ELF-1 (cell line): ENCODE measurements around the gene PIK3R1.

ENCODE experiments used
- DNase-seq: peaks from one replicate; pipeline ENCODE4 v3.0.0-alpha.2; 2016; ENCODE audit warnings: low read depth, low spot score

The PIK3R1 gene

DNA sequence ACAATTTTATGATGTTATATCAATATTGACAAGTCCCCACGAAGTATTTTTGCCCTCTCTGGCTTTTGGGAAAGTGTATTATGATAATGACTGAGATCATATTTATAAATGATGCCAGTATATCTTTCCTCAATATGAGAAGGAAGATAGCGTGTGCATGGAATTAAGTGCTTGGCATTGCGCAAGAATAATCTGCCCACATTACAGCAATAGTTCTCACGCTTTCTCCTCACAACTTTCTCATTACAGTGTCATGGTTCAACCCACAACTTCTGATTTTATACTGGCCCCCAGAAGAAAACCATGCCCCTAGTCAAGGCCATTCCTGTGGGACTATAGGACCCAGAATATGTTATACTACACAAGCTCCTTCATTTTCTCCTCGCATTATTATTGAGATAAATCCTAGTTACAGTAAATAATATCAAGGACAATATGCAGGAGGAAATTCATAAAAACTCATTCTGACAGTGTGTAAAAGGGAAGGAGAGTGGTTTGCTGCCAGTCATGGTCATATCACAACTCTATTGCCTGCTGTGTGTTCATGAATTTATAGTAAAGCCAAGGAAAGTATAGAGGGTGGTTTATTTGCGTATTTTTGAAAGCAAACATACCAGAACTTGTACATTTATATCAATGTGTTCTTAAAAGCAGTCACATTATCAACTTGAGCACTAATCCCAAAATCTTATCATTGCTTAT lies 114.1 kb downstream of the PIK3R1 start:
- no peak for DNase-seq

DNA sequence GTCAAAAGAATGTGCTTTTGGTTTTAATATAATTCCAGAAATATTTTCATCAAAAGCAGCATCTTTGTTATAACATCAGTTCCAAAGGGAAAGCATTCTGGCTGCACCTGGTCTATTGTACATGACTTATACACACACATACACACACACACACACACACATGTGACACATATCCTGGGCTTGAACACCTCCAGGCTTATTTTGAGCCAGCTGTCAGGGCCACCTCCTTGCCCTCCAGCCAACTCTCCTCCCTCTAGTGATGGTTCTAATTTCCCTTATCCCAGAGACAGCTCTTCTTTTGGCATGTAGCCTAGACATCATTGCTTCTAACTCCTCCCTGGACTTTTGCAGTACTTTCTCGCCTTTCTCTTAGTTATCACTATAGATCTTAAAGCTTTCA lies 115.0 kb downstream of the PIK3R1 start:
- DNase-seq: no peak

DNA sequence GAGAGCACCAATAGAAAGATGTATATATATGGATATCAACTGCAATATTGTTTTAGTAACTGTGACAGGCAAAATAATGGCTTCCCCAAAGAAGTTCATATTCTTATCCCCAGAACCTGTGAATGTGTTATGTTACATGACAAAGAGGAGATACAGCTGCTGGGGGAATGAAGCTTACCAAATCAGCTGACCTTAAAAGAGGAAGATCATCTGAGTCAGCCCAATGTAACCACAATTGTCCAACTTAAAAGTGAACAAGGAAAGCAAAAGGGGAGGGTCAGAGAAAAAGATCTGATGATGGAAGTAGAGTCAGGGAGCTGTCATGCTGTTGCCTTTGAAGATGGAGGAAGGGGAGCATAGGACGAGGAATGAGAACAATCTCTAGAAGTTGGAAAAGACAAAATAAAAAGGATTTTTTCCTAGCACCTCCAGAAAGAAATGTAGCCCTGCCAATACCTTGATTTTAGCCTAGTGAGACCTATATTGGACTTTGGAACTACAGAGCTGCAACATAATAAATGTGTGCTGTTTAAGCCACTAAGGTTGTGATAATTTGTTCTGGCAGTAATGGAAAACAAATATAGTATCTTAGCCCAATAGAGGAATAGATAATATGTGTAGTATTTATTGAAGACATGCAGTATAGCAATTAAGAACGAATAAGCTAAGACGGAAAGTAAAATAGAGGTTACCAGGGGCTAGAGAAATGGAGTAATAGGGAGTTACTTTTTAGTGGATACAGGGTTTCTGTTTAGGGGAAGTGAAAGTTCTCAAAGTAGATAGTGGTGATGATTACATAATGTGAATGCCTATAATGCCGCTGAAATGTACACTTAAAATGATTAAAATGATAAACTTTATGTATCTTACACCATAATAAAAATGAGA lies 115.9 kb downstream of the PIK3R1 start:
- DNase-seq: no peak

DNA sequence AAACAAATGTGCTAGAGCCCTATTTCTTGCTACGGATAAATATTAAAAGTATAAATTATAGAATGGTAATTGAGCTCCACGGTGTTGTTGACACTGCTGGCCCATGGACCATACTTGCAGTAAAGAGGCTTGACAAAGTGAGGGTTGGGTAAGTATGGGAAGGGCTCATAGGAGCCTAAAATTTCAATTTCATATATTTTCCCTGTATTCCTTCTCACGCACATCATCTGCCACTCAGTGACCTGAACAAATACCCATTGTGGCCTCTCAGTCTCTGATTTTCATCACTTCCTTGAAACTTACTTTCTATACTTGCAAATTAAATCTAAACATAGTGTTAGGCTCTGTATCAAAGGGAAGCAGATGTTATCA lies 116.5 kb downstream of the PIK3R1 start:
- DNase-seq: no peak

DNA sequence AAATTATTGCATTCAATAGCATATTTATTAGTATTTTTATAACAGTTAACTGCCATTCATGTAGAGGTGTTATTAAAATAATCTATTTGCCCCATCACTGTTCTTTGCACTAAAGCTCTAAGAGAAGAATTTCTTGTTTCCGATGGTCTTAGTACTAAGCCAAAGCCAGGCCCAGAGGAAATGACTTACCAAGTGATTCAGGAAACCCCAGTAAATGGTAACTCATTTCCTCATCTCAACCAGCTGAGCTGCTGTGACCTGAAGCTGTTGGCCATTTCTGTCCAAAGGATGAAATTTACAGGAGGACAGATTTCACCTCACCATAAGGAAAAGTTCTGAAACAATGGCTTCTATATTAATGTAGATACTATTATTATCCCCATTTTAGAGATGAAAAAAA lies 117.0 kb downstream of the PIK3R1 start:
- no peak for DNase-seq

DNA sequence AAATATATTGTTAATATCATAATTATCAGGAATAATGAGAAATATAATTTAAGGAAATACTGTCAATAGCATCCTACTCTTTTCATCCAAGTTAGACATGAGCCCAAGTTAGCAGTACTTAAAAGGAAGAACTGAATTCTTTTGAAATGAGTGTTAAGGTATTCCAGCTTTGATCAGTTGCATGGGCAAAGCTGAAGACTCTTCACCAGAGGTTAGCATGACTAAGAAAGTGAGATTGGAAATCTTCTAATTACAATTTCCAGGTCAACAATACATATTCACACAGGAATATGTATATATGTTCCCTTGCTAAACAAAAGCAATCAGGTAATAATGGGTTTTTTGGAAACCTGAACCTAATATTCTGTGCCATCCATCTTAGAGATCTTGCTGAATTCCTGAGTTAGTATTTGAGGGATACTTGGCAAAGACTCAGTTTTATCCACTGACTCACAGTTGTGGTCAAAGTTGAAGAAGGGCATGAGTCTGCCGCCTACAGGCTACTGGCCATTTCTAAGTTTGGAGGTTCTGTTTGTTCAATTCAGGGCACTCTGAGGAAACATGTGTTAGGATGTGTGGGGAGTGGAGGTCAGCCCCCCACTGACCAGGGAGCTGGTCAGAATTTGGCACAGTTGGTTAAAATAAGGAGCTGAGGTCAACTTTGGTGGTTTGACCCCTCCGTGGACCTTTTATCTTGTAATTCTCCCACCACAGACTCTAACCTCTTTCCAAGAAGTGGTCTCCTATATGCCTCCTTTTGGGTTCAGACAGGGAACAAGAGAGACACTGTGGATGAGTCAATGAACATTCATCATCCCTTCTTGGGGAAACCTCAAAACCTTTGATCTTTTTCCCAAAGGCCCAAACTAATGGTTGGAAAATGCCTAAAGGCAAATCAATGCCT lies 118.3 kb downstream of the PIK3R1 start:
- DNase-seq: no peak

DNA sequence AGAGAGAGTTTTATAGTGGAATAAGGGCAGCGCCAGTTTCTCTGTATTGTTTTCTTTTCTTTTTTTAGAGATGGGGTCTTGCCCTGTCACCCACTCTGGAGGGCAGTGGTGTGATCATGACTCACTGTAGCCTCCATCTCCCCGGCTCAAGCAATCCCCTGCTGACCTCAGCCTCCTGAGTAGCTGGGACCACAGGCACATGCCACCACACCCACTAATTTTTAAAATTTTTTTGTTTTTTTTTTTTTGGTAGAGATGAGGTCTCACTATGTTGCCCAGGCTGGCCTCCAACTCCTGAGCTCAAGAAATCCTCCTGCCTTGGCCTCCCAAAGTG lies 119.0 kb downstream of the PIK3R1 start:
- DNase-seq: no peak

DNA sequence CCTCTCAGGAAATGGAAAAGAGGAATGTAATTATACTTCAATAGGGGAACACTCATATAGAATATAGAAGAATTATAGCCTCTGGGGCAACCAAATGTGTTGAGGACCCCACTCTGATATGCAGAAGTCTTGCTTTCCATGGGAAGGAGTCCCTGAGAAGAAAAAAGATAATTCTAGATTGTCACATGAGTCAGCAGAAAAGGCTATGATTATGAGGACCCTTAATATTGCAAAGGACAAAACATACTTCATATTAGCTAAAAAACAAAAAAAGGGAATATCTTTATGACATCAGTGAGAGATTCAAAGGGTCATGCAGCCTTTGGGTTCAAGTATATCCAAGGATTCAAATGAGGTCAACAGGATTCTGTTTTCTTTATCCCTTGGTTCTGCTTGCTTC lies 119.5 kb downstream of the PIK3R1 start:
- no peak for DNase-seq

DNA sequence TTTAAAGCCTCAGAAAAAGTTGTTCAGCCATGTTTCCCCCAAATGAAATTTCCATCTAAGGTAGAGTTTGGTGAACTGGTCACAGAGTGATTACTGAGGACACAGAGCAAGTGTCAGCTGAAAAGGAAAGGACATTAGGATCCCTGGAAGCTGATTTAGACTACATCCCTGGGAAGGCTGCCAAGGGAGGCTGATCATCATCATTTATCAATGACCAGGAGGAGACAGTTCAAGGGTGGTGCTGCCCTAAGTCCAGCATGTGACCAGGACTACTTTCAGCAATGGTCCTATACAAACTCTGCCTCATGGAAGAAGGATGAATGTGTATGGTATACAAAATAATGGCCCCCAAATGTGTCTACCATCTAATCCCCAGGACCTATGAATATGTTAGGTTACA lies 120.6 kb downstream of the PIK3R1 start:
- DNase-seq: no peak

DNA sequence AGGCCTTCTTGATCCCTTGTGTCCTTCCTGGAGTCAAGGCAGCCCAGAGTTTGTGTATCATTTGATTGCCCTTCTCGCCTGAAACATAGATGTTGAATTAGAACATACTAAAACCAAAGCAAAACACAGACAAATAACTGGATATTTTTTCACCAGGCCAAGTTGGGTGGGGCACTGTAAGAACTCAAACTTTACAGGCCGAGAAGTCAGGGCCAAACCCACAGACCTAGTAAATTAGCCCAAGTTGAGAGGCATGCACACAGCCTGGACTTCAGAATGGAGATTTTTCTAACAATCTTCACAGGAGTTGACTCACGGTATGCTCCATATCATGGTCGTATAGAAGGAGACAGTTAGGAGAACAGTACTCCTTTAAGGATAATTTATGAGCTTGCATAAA lies 121.7 kb downstream of the PIK3R1 start:
- DNase-seq: no peak

DNA sequence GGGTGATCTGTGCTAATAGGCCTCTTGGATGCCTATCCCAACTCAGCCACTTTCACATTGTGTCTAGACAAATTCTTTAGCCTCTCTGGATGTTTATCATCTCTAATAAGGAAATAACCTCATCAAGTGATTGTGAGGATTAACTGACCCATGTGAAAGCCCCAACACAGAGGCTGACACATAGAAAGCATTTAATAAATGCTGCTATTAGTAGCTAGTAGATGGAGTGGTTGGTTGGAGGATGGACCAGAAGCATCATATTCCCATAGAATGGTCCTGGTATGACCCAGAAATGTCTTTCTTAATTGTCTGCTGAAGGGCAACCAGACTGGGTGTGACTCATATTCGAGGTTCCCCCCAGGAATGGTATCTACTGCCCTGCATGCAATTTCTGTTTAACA lies 124.4 kb downstream of the PIK3R1 start:
- DNase-seq: no peak

DNA sequence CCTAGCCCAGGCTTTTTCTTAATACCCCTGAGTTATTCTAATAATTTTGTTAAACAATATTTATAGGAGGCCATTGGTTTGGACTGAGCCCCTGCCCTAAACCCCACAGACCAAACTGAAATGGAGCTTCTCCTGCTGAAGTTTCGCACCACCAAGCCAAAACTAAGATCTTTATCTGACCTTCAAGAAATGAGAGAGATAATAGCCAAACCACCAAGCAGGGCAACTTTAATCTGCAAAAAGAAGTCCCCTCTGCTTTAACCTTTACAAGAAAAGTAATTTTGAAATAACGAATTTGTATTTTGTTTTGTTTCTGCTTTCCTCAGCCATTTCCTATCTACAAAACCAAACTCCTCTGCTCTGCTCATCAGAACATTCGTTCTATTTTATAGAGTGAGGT lies 125.5 kb downstream of the PIK3R1 start:
- DNase-seq: no peak

DNA sequence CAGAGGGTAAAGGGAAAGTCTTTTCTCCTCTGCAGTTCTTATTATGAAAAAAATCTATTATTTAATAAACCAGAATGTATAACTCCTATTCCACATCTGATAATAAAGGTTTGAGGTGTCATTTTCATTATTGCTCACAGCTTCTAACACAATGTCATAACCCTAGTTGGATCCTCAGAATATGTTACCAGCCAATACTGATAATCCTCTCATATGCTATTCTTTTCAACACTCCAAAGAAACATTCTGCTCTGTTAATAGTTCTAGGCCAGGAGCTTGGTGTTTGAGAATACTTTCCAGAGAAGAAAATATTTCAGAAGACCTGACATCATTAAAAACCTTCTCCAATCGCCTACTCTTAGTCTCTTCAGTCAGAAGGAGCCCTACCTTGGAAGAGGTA lies 127.1 kb downstream of the PIK3R1 start:
- DNase-seq: no peak

DNA sequence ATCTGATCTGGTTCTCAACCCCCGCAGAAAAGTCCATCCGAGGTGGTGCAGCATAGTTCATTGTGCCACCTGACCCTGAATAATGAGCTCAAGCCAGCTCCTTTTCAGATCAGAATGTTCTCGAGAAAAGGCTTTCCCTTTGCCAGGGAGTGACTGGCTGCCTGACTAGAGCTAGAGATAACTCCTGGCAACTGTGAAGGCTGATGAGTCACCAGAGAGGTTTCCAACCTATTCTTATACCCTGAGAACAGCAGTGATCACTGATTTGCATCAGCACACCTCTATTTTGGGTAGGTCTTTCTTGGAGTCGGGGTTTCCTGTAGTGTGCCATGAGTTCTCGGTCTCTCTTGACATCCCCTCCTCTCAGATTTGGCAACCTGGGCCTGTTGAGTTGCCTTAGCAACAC lies 127.9 kb downstream of the PIK3R1 start:
- peak; percentile 10 for DNase-seq

DNA sequence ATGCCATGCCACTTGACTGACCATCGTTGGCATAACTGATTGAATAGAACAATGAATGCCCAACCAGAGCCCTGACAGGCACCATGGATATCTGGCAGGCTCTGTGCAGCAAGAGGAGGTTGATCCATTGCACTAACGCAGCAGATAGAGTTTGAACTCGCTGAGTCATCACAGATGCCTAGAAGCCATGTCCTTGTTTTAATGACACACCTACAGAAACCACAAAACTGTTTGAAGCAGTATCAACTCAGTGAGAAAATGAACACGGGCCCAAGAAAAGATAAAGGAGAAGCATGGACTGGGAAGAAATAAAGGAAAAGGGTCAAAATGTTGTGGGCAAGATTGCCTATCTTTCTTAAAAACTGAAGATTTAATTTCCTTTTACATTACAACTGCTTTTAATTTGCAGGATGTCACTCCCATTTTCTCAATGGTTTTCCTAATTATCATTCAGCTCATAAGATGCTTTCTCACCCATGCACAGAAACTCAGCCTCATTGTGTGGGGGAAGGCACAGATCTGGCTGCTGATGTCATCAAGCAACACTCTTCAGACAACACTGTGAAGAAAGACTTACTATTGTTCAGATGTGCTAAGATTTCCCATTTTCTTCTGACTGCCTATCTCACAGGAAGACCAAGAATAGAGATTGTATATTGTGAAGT lies 129.0 kb downstream of the PIK3R1 start:
- no peak for DNase-seq

DNA sequence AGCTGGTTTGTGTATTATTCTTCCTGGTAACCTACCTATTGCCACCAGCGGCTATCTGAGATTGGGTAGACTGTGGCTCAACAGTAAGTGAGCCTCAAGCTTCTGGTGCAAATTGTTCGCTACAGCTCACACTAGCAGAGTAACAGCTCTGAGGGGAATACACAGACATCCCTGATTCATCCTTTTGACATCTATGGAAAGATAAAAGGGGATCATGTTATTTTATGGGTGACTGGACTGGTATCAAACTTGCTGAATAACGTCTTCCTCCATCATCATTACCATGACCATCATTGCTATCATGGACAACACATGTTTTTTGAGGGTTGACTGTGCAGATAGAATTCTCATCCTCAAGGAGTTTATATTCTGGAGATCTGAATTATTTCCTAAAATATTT lies 129.6 kb downstream of the PIK3R1 start:
- DNase-seq: no peak

DNA sequence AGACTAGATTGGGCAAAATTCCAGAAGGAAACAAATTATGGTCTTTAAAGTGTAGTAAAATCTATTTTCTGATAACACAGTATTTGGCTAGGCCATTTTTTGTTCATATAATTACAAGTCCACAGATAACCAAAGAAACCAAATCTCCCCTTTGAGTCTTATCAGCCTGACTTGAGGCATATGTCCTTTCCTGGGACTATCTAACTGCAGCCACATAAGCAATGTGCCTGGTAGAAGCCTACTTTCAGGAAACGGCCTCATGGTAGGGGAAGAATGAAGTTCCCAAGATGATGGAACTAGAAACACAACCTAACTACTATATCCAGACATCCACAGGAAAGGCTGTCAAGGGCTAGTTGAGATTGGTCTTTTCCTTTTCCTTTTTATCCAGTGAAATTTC lies 130.0 kb downstream of the PIK3R1 start:
- DNase-seq: no peak

DNA sequence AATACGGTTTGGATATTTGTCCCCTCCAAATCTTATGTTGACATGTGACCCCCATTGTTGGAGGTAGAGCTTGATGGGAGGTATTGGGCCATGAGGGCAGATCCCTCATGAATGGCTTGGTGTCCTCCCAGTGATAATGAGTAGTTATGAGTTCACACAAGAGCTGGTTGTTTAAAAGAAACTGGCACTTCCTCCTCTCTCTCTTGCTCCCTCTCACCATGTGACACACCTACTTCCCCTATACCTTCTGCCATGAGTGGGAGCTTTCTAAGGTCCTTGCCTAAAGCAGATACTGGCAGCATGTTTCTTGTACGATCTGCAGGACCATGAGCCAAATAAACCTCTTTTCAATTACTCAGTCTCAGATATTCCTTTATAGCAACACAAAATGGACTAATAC lies 132.0 kb downstream of the PIK3R1 start:
- DNase-seq: no peak

DNA sequence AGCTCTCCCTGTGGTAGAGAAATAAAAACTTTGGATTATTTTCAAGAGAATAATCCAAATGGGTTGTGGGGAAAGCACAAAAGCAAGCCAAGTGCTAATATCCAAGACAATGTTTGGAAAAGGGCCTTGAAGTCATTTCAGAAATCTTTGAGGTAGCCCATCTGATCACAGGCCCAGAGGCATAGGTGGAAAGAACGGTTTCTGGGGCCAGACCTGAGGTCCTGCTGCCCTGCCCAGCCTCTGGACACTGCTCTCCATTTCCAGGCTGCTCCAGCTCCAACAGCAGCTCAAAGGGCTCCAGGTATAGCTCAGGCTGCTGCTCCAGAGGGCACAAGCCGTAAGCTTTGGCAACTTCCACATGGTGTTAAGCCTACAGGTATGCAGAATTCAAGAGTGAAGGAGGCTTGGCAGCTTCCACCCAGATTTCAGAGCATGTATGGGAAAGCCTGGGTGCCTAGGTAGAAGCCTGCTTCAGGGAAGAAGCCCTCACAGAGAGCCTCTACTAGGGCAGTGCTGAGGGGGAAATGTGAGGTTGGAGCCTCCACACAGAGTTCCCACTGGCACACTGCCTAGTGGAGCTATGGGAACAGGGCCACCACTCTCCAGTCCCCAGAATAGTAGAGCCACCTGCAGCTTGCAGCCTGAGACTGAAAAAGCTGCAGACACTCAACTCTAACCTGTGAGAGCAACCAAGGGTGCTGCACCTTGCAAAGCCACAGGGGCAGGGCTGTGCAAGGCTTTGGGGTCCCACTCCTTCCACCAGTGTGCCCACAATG lies 133.1 kb downstream of the PIK3R1 start:
- DNase-seq: no peak

DNA sequence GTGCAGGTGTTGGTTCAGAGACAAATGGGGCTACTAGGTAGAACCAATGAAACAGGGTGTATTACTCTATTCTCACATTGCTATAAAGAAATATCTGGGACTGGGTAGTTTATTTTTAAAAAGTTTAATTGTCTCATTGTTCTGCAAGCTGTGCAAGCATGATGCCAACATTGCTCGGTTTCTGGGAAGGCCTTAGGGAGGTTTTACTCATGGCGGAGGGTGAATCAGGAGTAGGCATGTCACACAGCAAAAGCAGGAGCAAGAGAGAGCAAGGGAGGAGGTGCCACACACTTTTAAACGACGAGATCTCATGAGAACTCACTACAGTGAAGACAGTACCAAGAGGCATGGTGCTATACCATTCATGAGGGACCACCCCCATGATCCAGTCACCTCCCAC lies 134.6 kb downstream of the PIK3R1 start:
- no peak for DNase-seq
